Epithelial cell of proximal tubule (primary cell): ENCODE data around the gene ITPK1. TPM values are rescaled to one million over a fixed set of nuclear protein-coding genes. Genes with fewer than 3 reads are reported as not detected.

Source experiments
- DNase-seq: peaks from one replicate; pipeline ENCODE4 v3.0.0-alpha.2; 2011; ENCODE audit warnings: low read depth
- H3K4me3 ChIP-seq: 2 replicates; pipeline ENCODE4 v1.5.1; 2011; ENCODE audit warnings: low read depth, mild to moderate bottlenecking, low read length
- total RNA-seq: library from RNA; depleted of rRNA; stranded (reverse); fragments of >200 nt; gene quantifications from 2 replicates; pipeline ENCODE4 v1.2.3, GENCODE V29; 2015
- TF ChIP-seq, protein P1 (sequence below): conservative IDR thresholded peaks from 2 replicates; pipeline ENCODE4 v1.5.1; 2012; ENCODE audit warnings: low read depth, mild to moderate bottlenecking, low read length

The ITPK1 gene
- total RNA-seq, 1 donor from 2014 or later = 22.7 TPM

DNA sequence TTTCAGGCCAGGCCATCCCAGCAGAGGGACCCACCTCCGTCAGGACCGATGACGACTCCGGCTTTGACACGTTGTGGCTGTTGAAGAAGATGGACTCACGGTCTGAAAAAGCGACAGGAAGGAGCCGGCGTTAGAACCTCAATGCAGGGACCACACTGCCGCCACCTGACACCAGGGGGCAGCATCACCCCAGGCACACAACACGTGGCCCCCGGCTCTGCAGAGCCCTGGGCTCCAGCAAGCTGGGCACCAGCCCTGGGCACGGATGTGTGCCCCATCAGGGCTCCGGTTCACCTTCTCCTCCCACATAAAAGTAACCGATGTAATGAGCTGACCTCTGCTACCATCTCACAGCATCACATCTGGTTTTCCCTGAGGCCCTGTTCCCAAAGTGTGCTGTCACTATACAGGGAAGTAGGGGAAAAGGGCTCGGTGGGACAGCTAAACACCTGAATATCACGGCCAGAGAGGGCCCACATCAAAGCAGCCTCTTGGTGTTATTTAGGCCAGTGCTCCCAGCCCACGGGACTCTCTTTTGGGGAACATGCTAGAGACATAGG is 163.7 kb downstream of the ITPK1 start:
- TF ChIP-seq, protein P1, sequence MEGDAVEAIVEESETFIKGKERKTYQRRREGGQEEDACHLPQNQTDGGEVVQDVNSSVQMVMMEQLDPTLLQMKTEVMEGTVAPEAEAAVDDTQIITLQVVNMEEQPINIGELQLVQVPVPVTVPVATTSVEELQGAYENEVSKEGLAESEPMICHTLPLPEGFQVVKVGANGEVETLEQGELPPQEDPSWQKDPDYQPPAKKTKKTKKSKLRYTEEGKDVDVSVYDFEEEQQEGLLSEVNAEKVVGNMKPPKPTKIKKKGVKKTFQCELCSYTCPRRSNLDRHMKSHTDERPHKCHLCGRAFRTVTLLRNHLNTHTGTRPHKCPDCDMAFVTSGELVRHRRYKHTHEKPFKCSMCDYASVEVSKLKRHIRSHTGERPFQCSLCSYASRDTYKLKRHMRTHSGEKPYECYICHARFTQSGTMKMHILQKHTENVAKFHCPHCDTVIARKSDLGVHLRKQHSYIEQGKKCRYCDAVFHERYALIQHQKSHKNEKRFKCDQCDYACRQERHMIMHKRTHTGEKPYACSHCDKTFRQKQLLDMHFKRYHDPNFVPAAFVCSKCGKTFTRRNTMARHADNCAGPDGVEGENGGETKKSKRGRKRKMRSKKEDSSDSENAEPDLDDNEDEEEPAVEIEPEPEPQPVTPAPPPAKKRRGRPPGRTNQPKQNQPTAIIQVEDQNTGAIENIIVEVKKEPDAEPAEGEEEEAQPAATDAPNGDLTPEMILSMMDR = peak; percentile 89
- no peak overlapping the region for H3K4me3 ChIP-seq
- no peak for DNase-seq

DNA sequence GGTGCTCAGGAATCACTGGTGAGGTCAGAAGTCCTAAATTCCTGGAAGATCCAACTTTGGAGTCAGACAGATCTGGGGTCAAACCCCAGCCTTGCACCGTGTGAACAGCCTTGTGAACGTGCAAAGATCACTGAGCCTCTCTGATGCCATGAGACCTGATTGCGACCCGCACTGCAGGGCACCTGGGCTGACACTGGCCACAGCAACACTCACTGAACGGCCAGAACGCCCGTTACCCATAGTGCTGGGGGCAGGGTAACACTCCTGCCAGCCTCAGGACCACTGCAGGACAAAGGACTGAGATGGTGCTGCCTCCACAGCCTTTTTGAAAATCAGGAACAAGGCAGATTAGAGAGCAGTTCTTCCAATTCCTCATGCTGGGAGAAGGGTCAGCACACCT is 164.5 kb downstream of the ITPK1 start:
- no peak for DNase-seq
- TF ChIP-seq, protein P1 = no peak
- no peak overlapping the region for H3K4me3 ChIP-seq

DNA sequence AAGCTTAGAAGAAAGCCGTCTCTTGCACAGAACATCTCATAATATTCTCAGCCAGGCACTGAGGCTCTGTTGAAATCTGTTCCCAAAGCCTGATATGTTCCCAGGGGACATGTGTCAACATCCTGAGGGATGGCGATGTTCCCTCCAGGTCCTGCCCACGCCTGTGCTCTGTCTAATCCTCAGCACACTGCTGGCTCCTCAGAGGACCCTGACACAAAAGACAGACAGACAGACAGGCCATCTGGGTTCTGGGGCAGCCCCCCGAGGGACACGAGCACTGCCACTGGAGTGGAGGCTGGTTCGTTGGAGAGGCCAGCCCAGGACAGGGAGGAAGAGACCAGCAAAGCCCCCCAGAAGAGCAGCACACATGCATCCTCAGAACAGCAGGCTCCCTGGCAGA is 165.0 kb downstream of the ITPK1 start:
- DNase-seq = no peak
- no peak overlapping the region for H3K4me3 ChIP-seq
- TF ChIP-seq, protein P1 = no peak

DNA sequence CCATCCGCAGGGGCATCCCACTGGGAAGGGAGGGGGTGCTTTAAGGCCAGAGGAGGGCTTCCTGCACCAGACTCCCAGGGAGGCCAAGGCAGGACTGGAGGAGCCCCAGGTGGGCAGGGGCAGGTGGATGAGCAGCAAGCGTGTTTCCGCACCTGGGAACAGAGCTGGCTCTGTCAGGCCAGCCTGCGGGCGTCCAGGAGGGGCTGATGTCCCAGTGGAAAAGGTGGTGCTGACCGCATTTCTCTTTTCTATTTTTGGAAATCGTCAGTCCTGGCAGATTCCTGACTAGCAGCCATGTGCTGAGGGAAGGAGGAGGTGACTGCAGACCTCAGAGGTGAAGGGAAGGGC is 165.6 kb downstream of the ITPK1 start:
- no peak overlapping the region for H3K4me3 ChIP-seq
- no peak for DNase-seq
- TF ChIP-seq, protein P1 = no peak

DNA sequence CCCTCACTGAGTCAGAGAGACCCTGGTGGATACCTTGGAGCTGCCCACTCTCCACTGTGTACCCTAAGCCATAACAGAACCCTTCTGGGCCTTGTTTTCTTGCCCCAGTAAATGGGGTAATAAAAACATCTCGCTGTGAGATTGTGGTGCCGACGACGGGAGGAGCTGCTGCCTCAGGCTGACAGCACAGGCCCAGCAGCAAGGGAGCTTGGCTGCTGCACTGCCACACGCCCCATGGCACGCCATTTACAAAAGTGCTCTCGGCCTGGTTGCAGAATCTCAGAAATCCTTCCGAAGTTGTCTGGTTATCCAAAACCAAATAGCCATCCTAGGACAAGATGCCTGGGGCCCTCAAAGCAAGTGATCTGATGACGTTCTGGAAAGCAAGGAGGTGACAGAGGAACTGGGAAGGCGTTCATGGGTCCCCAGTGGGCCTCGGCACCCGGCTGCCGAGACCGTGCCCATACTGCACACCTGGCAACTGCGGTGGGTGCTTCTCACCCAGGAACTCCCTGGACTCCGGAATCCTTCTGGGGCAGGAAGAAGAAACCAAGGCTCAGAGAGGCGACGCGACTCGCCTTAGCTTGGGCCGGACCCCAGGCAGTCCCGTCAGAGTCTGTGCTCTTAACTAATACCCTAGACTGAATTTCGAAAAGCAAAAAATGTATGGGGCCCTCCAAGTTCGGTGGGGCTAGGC is 166.1 kb downstream of the ITPK1 start:
- H3K4me3 ChIP-seq = no peak overlapping the region
- DNase-seq = no peak
- TF ChIP-seq, protein P1 = no peak

DNA sequence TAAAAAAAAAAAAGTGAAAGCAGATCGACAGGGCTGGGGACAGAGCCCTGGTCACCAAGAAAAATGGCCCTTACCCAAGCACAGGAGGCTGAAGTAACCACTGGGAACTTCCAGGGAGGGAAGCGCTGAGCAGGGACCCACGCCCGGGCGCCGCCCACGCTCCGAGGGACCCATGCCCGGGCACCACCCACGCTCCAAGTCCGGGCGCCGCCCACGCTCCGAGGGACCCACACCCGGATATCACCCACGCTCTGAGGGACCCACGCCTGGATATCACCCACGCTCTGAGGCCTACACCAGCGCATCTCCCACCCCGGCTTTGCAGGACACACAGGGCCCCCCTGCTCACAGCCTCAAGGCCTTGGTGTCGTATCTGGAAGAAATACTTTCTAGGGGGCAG is 167.1 kb downstream of the ITPK1 start:
- no peak overlapping the region for H3K4me3 ChIP-seq
- DNase-seq = no peak
- TF ChIP-seq, protein P1 = no peak
